K562 treated with DMSO at 1 percent for 24 hours (cell line): ENCODE measurements around the gene VPS37B. TPM values are rescaled to one million over a fixed set of nuclear protein-coding genes. Genes with fewer than 3 reads are reported as not detected.

Source experiments
- total RNA-seq: library from RNA; unstranded; fragments of 300-600 nt; gene quantifications from 2 replicates; pipeline ENCODE4 v1.2.3, GENCODE V29; 2022; ENCODE audit warnings: low read depth; ENCODE audit not compliant: insufficient read depth

Gene VPS37B
- 21.6 and 23.9 TPM in 2 replicates for total RNA-seq

GRCh38 chr12:122895704-122896636 lies at the start of gene VPS37B:
VPS37B (minus strand) TSS chr12:122896124; CDS start chr12:122896062, 62 bp downstream.

GRCh38 chr12:122834921-122835749 lies 60.8 kb downstream of the VPS37B start, which contains the start of gene HIP1R:
HIP1R (plus strand) TSS chr12:122835457; CDS start chr12:122835551, 94 bp downstream.

Other genes with a start within 250 kb of the VPS37B start
- not detected in 2 replicates for gene HCAR2, start 192.8 kb downstream of the VPS37B start, total RNA-seq
- gene HCAR3, start 179.3 kb downstream of the VPS37B start, total RNA-seq: not detected in 2 replicates
- gene HCAR1, start 165.3 kb downstream of the VPS37B start, total RNA-seq: not detected in 2 replicates
- gene DENR, start 143.3 kb downstream of the VPS37B start, total RNA-seq: 30.5 and 34.9 TPM in 2 replicates
- gene CCDC62, start 121.6 kb downstream of the VPS37B start, total RNA-seq: 0.78 and 0.81 TPM in 2 replicates
- 27.8 and 30.4 TPM in 2 replicates for gene HIP1R, start 60.7 kb downstream of the VPS37B start, total RNA-seq
- gene ABCB9, start 70.3 kb upstream of the VPS37B start, total RNA-seq: 12.3 and 13.2 TPM in 2 replicates
- gene OGFOD2, start 79.1 kb upstream of the VPS37B start, total RNA-seq: 47.6 and 49.7 TPM in 2 replicates
- gene ARL6IP4, start 84.6 kb upstream of the VPS37B start, total RNA-seq: 254 and 256 TPM in 2 replicates